HepG2 (cell line): ENCODE measurements around the gene SS18L1. TPM values are rescaled to one million over a fixed set of nuclear protein-coding genes. Genes with fewer than 3 reads are reported as not detected.
A peak's percentile ranks its signal among the peaks of the same experiment; 100 is the strongest.

Experiments
- BCL6 ChIP-seq: IDR thresholded peaks from 2 replicates; pipeline ENCODE4 v1.6.1; 2016; ENCODE audit warnings: missing genetic modification reagents, missing compliant biosample characterization
- ISL2 ChIP-seq: sonication (generic); formaldehyde crosslinking; IDR thresholded peaks from 2 replicates; pipeline ENCODE4 v1.5.0; 2020; ENCODE audit warnings: missing genetic modification reagents
- MTA1 ChIP-seq: sonication (generic); formaldehyde crosslinking; IDR thresholded peaks from 2 replicates; pipeline ENCODE4 v1.4.0; 2020; ENCODE audit warnings: missing genetic modification reagents, mild to moderate bottlenecking, borderline replicate concordance
- MTF2 ChIP-seq: sonication (generic); formaldehyde crosslinking; IDR thresholded peaks from 2 replicates; pipeline ENCODE4 v1.5.0; 2020; ENCODE audit warnings: missing genetic modification reagents, borderline replicate concordance
- MXD1 ChIP-seq: sonication (generic); formaldehyde crosslinking; IDR thresholded peaks from 2 replicates; pipeline ENCODE4 v1.4.0; 2020; ENCODE audit warnings: mild to moderate bottlenecking, missing genetic modification reagents
- ZNF550 ChIP-seq: sonication (generic); formaldehyde crosslinking; IDR thresholded peaks from 2 replicates; pipeline ENCODE4 v1.4.0; 2020; ENCODE audit warnings: mild to moderate bottlenecking, missing genetic modification reagents, borderline replicate concordance
- polyA plus RNA-seq, 8 experiments: library from polyadenylated mRNA; depleted of rRNA in 3 of 8; stranded (reverse) in 7 of 8; unstranded in 1 of 8; fragments of >200 nt; fragmentation: Illumina TruSeq in 4 of 8; extraction: Trizol in 4 of 8; gene quantifications; 2 replicates each; pipeline versions ENCODE4 v1.2.1 to v1.2.3, GENCODE V29; 2011 to 2016; ENCODE audit warnings: low read depth in 4 of 8, missing spikeins in 1 of 8, mixed read lengths in 1 of 8; ENCODE audit not compliant: insufficient read depth in 1 of 8
- total RNA-seq, 5 experiments: library from RNA; depleted of rRNA; stranded (reverse); fragments of >200 nt; fragmentation: Illumina TruSeq; extraction: Trizol; gene quantifications; 2 replicates each; pipeline ENCODE4 v1.2.3, GENCODE V29; 2016; ENCODE audit warnings: low read depth in 1 of 5
- TF ChIP-seq, protein P1 (sequence below): sonication (generic); formaldehyde crosslinking; IDR thresholded peaks from 2 replicates; pipeline ENCODE4 v1.5.0; 2020; ENCODE audit warnings: mild to moderate bottlenecking, missing genetic modification reagents, borderline replicate concordance
- TF ChIP-seq, protein P2 (sequence below): IDR thresholded peaks from 2 replicates; pipeline ENCODE4 v1.6.1; 2012; ENCODE audit warnings: low read length, improper control_type of control experiment

Gene SS18L1
- total and polyA plus RNA-seq, 2 of the 13 experiments (the other 11 are each of a cell fraction or from before 2014, with no cell fraction given): 17.8 to 27.6 TPM

GRCh38 chr20:62219101-62219991, 75.8 kb downstream of the SS18L1 start (continued):
- TF ChIP-seq, protein P1, sequence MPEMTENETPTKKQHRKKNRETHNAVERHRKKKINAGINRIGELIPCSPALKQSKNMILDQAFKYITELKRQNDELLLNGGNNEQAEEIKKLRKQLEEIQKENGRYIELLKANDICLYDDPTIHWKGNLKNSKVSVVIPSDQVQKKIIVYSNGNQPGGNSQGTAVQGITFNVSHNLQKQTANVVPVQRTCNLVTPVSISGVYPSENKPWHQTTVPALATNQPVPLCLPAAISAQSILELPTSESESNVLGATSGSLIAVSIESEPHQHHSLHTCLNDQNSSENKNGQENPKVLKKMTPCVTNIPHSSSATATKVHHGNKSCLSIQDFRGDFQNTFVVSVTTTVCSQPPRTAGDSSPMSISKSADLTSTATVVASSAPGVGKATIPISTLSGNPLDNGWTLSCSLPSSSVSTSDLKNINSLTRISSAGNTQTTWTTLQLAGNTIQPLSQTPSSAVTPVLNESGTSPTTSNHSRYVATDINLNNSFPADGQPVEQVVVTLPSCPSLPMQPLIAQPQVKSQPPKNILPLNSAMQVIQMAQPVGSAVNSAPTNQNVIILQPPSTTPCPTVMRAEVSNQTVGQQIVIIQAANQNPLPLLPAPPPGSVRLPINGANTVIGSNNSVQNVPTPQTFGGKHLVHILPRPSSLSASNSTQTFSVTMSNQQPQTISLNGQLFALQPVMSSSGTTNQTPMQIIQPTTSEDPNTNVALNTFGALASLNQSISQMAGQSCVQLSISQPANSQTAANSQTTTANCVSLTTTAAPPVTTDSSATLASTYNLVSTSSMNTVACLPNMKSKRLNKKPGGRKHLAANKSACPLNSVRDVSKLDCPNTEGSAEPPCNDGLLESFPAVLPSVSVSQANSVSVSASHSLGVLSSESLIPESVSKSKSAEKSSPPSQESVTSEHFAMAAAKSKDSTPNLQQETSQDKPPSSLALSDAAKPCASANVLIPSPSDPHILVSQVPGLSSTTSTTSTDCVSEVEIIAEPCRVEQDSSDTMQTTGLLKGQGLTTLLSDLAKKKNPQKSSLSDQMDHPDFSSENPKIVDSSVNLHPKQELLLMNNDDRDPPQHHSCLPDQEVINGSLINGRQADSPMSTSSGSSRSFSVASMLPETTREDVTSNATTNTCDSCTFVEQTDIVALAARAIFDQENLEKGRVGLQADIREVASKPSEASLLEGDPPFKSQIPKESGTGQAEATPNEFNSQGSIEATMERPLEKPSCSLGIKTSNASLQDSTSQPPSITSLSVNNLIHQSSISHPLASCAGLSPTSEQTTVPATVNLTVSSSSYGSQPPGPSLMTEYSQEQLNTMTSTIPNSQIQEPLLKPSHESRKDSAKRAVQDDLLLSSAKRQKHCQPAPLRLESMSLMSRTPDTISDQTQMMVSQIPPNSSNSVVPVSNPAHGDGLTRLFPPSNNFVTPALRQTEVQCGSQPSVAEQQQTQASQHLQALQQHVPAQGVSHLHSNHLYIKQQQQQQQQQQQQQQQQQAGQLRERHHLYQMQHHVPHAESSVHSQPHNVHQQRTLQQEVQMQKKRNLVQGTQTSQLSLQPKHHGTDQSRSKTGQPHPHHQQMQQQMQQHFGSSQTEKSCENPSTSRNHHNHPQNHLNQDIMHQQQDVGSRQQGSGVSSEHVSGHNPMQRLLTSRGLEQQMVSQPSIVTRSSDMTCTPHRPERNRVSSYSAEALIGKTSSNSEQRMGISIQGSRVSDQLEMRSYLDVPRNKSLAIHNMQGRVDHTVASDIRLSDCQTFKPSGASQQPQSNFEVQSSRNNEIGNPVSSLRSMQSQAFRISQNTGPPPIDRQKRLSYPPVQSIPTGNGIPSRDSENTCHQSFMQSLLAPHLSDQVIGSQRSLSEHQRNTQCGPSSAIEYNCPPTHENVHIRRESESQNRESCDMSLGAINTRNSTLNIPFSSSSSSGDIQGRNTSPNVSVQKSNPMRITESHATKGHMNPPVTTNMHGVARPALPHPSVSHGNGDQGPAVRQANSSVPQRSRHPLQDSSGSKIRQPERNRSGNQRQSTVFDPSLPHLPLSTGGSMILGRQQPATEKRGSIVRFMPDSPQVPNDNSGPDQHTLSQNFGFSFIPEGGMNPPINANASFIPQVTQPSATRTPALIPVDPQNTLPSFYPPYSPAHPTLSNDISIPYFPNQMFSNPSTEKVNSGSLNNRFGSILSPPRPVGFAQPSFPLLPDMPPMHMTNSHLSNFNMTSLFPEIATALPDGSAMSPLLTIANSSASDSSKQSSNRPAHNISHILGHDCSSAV: no peak
- peak; percentile 5; the same call in 1 of the 2 replicates for TF ChIP-seq MXD1 (CRISPR knock-in tag)
- TF ChIP-seq MTF2 (CRISPR knock-in tag): peak; percentile 65; the same call in 1 of the 2 replicates
- 0 out of 2 replicates have a peak, but pooled peaks have one; percentile 45 for TF ChIP-seq ZNF550
- TF ChIP-seq MTA1 (CRISPR knock-in tag): 0 out of 2 replicates have a peak, but pooled peaks have one; percentile 30
- no peak for TF ChIP-seq BCL6 (CRISPR knock-in tag)
- TF ChIP-seq, protein P2, sequence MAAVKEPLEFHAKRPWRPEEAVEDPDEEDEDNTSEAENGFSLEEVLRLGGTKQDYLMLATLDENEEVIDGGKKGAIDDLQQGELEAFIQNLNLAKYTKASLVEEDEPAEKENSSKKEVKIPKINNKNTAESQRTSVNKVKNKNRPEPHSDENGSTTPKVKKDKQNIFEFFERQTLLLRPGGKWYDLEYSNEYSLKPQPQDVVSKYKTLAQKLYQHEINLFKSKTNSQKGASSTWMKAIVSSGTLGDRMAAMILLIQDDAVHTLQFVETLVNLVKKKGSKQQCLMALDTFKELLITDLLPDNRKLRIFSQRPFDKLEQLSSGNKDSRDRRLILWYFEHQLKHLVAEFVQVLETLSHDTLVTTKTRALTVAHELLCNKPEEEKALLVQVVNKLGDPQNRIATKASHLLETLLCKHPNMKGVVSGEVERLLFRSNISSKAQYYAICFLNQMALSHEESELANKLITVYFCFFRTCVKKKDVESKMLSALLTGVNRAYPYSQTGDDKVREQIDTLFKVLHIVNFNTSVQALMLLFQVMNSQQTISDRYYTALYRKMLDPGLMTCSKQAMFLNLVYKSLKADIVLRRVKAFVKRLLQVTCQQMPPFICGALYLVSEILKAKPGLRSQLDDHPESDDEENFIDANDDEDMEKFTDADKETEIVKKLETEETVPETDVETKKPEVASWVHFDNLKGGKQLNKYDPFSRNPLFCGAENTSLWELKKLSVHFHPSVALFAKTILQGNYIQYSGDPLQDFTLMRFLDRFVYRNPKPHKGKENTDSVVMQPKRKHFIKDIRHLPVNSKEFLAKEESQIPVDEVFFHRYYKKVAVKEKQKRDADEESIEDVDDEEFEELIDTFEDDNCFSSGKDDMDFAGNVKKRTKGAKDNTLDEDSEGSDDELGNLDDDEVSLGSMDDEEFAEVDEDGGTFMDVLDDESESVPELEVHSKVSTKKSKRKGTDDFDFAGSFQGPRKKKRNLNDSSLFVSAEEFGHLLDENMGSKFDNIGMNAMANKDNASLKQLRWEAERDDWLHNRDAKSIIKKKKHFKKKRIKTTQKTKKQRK: no peak
- TF ChIP-seq ISL2 (CRISPR knock-in tag): 0 out of 2 replicates have a peak, but pooled peaks have one; percentile 27
